GM12878 (cell line): ENCODE results near the gene HEATR1. TPM values are rescaled to one million over a fixed set of nuclear protein-coding genes. Genes with fewer than 3 reads are reported as not detected.

Experiments
- ATAC-seq: fragments of 200-7000 bp; cut with Tn5 transposase; 3 replicates; pipeline ENCODE4 v1.9.1; 2020; ENCODE audit warnings: mild to moderate bottlenecking, moderate library complexity
- BruUV-seq: library from RNA; stranded (reverse); fragments of 400-500 nt; replicated peaks from 2 replicates; lab custom pipeline; 2021; lab: Mats Ljungman, UMichigan
- CTCF ChIA-PET: fragments of 300-600 bp; sonication (Branson Sonifier 250); formaldehyde crosslinking; extraction: SDS; loops from one replicate; lab custom pipeline; 2021; ENCODE audit warnings: inconsistent platforms; lab: Yijun Ruan, JAX
- POLR2A ChIA-PET: fragments of 350-600 bp; formaldehyde crosslinking; extraction: SDS; loops from one replicate; lab custom pipeline; 2021; ENCODE audit warnings: inconsistent platforms; lab: Charles Lee
- RAD21 ChIA-PET: fragments of 300-600 bp; sonication (Branson Sonifier 250); formaldehyde crosslinking; loops from one replicate; lab custom pipeline; 2023; ENCODE audit warnings: antibody characterized with exemption; ENCODE audit not compliant: unreplicated experiment; lab: Charles Lee
- SMC1A ChIA-PET: fragments of 300-600 bp; sonication (Branson Sonifier 250); formaldehyde crosslinking; loops from one replicate; lab custom pipeline; 2023; ENCODE audit not compliant: unreplicated experiment, uncharacterized antibody; lab: Charles Lee
- DNase-seq: peaks from one replicate; pipeline ENCODE4 v3.0.0-alpha.2; 2011; ENCODE audit warnings: low read depth, low spot score
- FAIRE-seq: peaks from 3 replicates; lab custom pipeline; 2011; peaks lifted over from hg19 to GRCh38; lab: Jason Lieb, UNC
- H2AFZ ChIP-seq: 2 replicates; pipeline ENCODE4 v1.6.0; 2011; ENCODE audit warnings: low read depth, low read length, control low read depth; ENCODE audit not compliant: control insufficient read depth
- H3K27ac ChIP-seq: 2 replicates; pipeline ENCODE4 v1.5.1; 2011; ENCODE audit warnings: control low read depth; ENCODE audit not compliant: control insufficient read depth, insufficient read depth
- H3K27me3 ChIP-seq, 2 experiments: replicated peaks in 1 of 2; 2 replicates each; pipeline versions ENCODE4 v1.6.0 to v1.6.1; 2011; ENCODE audit warnings: low read length in 1 of 2; ENCODE audit not compliant: control insufficient read depth in 2 of 2, insufficient read depth in 2 of 2
- H3K36me3 ChIP-seq, 2 experiments: 2 replicates each; pipeline ENCODE4 v1.5.1; 2011; ENCODE audit warnings: low read length in 1 of 2; ENCODE audit not compliant: control insufficient read depth in 2 of 2, insufficient read depth in 2 of 2
- H3K4me1 ChIP-seq: 2 replicates; pipeline ENCODE4 v1.6.1; 2011; ENCODE audit warnings: mild to moderate bottlenecking, low read length, moderate library complexity, mixed read lengths; ENCODE audit not compliant: control insufficient read depth, insufficient read depth
- H3K4me2 ChIP-seq: 2 replicates; pipeline ENCODE4 v1.6.0; 2011; ENCODE audit warnings: control low read depth; ENCODE audit not compliant: control insufficient read depth, insufficient read depth
- H3K4me3 ChIP-seq: fragments of 200-600 bp; sonication (generic); 2 replicates; pipeline ENCODE4 v1.5.1; 2016
- H3K79me2 ChIP-seq: 2 replicates; pipeline ENCODE4 v1.6.0; 2011; ENCODE audit warnings: low read length; ENCODE audit not compliant: control insufficient read depth, insufficient read depth
- H3K9ac ChIP-seq: 2 replicates; pipeline ENCODE4 v1.8.0; 2011; ENCODE audit warnings: low read length, control low read depth, mixed read lengths; ENCODE audit not compliant: control insufficient read depth, insufficient read depth
- H3K9me3 ChIP-seq: replicated peaks from 3 replicates; pipeline ENCODE4 v1.5.1; 2011; ENCODE audit warnings: mild to moderate bottlenecking, low read length; ENCODE audit not compliant: control insufficient read depth, insufficient read depth
- H4K20me1 ChIP-seq: 2 replicates; pipeline ENCODE4 v1.6.0; 2011; ENCODE audit not compliant: control insufficient read depth, insufficient read depth
- CREB1 ChIP-seq: IDR thresholded peaks from 2 replicates; pipeline ENCODE4 v1.6.1; 2012; ENCODE audit warnings: low read depth, mild to moderate bottlenecking, inconsistent platforms
- GATAD2B ChIP-seq: fragments of 450-650 bp; conservative IDR thresholded peaks from 2 replicates; pipeline ENCODE4 v1.6.1; 2017; ENCODE audit warnings: low read depth, mild to moderate bottlenecking, moderate library complexity
- HCFC1 ChIP-seq: fragments of 150-350 bp; IDR thresholded peaks from 2 replicates; pipeline ENCODE4 v1.6.1; 2014; ENCODE audit warnings: low read length
- MYB ChIP-seq: fragments of 150-350 bp; IDR thresholded peaks from 2 replicates; pipeline ENCODE4 v1.6.1; 2014; ENCODE audit warnings: mild to moderate bottlenecking, low read depth, low read length, borderline replicate concordance
- NR2C1 ChIP-seq: fragments of 450-650 bp; IDR thresholded peaks from 2 replicates; pipeline ENCODE4 v1.6.1; 2017; ENCODE audit warnings: antibody characterized with exemption, mild to moderate bottlenecking, moderate library complexity
- NR2F1 ChIP-seq: fragments of 450-650 bp; conservative IDR thresholded peaks from 2 replicates; pipeline ENCODE4 v1.6.1; 2017; ENCODE audit warnings: mild to moderate bottlenecking
- POLR2A ChIP-seq: IDR thresholded peaks from 2 replicates; pipeline ENCODE4 v1.6.1; 2011; ENCODE audit warnings: low read depth, mild to moderate bottlenecking, low read length
- POLR2AphosphoS2 ChIP-seq: IDR thresholded peaks from 2 replicates; pipeline ENCODE4 v1.6.1; 2011; ENCODE audit warnings: low read depth, mild to moderate bottlenecking, low read length, improper control_type of control experiment, moderate library complexity
- RUNX3 ChIP-seq: IDR thresholded peaks from 2 replicates; pipeline ENCODE4 v1.6.1; 2012; ENCODE audit warnings: low read length, inconsistent platforms
- TCF7 ChIP-seq: IDR thresholded peaks from 2 replicates; pipeline ENCODE4 v1.6.1; 2014; ENCODE audit warnings: antibody characterized with exemption, borderline replicate concordance
- ZBTB11 ChIP-seq: fragments of 450-650 bp; formaldehyde crosslinking; IDR thresholded peaks from 2 replicates; pipeline ENCODE4 v1.5.0; 2022; ENCODE audit warnings: mild to moderate bottlenecking, missing genetic modification characterization
- ZNF217 ChIP-seq: fragments of 450-650 bp; IDR thresholded peaks from 2 replicates; pipeline ENCODE4 v1.6.1; 2017; ENCODE audit warnings: antibody characterized with exemption, mild to moderate bottlenecking
- ZNF622 ChIP-seq: fragments of 450-650 bp; IDR thresholded peaks from 2 replicates; pipeline ENCODE4 v1.6.1; 2017; ENCODE audit warnings: mild to moderate bottlenecking, inconsistent platforms
- WGBS: methylation state at CpG from one replicate; pipeline ENCODE4 v1.1.6; 2016; ENCODE audit warnings: low lambda C conversion rate; ENCODE audit not compliant: insufficient replicate concordance, insufficient coverage; ENCODE audit errors: missing lambda C conversion rate; 5-methylcytosine and 5-hydroxymethylcytosine counted together
- in situ Hi-C: fragments of 300-500 bp; cut with MboI; formaldehyde crosslinking; loops from 9 replicates; pipeline ENCODE4 v1.14.3; 2018; ENCODE audit warnings: mixed read lengths
- intact Hi-C: fragments of 100-400 bp; cut with micrococcal nuclease; formaldehyde crosslinking; loops from one replicate; pipeline ENCODE4 v1.14.2; 2022; ENCODE audit not compliant: unreplicated experiment
- polyA plus RNA-seq, 11 experiments: library from polyadenylated mRNA; depleted of rRNA in 4 of 11; unstranded in 6 of 11; stranded (reverse) in 5 of 11; fragments of >200 nt; fragmentation: Nextera tagmentation in 4 of 11; fragmentation: Illumina TruSeq in 1 of 11; extraction: Ambion mirVana in 4 of 11; extraction: Trizol in 1 of 11; gene quantifications; 1 replicate in 1 of 11; 2 replicates in 10 of 11; pipeline versions ENCODE4 v1.2.1 to v1.2.3, GENCODE V29; 2011 to 2016; ENCODE audit warnings: inconsistent platforms in 2 of 11, missing spikeins in 2 of 11, low read depth in 1 of 11
- total RNA-seq, 4 experiments: library from RNA; depleted of rRNA in 3 of 4; stranded (reverse); fragments of >200 nt in 3 of 4; fragmentation: Illumina TruSeq in 1 of 4; extraction: Trizol in 1 of 4; gene quantifications; 2 replicates each; pipeline versions ENCODE4 v1.2.1 to v1.2.3, GENCODE V29; 2013 to 2021
- TF ChIP-seq, protein P1 (sequence below): IDR thresholded peaks from 2 replicates; pipeline ENCODE4 v1.6.1; 2011; ENCODE audit warnings: mild to moderate bottlenecking, low read depth, low read length, moderate library complexity; ENCODE audit not compliant: insufficient replicate concordance
- TF ChIP-seq, protein P2 (sequence below): IDR thresholded peaks from 2 replicates; pipeline ENCODE4 v1.6.1; 2012; ENCODE audit warnings: low read depth, low read length, improper control_type of control experiment

Gene HEATR1
- total and polyA plus RNA-seq, 10 of the 15 experiments (the other 5 are each of a cell fraction or from before 2014, with no cell fraction given): 8.6 to 72.3 (median 41.9) TPM

DNA sequence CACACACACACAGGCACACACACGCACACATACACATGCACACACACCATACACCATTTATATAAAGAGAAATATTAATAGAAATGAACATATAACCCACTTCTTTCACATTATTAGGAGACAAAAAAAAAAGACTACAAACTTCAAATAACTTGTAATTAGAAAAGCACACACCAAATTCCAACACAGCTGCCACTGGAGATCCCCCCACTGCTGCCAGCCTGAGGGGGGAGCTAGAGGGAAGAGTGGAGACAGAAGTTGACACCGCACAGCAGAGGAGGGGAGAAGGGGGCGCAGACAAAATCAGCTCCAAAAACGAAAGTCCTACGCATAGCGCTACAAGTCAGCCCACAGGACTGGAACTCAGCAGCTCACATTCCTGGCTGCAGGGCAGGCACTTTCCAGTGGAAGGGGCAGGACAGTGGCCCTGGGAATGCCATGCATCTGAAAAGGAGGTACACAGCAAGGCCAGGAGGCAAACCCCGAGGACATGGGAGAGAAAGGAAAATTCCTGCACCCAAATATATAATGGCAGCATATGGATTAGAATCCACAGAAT is 44.0 kb downstream of the HEATR1 start:
- no peaks in the 10 kb centered on the region for H3K4me1 ChIP-seq
- BruUV-seq: no TSS peak
- POLR2A ChIA-PET: no interaction called here
- no peaks in the 10 kb centered on the region for H3K9me3 ChIP-seq
- peaks cover 11 to 36% of the 10 kb centered on the region in 2 experiments; a peak in 3 of 4 replicates for H3K36me3 ChIP-seq
- RAD21 ChIA-PET: no interaction called here
- in situ Hi-C loops (no loop called here), intact Hi-C loops (no loop called here)
- no peaks in the 10 kb centered on the region for H3K27me3 ChIP-seq
- H3K9ac ChIP-seq: no peak overlapping the region
- H3K79me2 ChIP-seq: no peaks in the 10 kb centered on the region
- DNase-seq: no peak
- no peak for FAIRE-seq
- TF ChIP-seq, protein P1, sequence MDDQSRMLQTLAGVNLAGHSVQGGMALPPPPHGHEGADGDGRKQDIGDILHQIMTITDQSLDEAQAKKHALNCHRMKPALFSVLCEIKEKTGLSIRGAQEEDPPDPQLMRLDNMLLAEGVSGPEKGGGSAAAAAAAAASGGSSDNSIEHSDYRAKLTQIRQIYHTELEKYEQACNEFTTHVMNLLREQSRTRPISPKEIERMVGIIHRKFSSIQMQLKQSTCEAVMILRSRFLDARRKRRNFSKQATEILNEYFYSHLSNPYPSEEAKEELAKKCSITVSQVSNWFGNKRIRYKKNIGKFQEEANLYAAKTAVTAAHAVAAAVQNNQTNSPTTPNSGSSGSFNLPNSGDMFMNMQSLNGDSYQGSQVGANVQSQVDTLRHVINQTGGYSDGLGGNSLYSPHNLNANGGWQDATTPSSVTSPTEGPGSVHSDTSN: no peak
- H3K4me2 ChIP-seq: no peak overlapping the region
- H3K4me3 ChIP-seq: no peak overlapping the region
- H3K27ac ChIP-seq: no peak overlapping the region
- no peaks in the 10 kb centered on the region for H4K20me1 ChIP-seq
- 95% methylated on average over 7 of the region's 7 CpGs for WGBS
- CTCF ChIA-PET: no interaction called here
- SMC1A ChIA-PET: interaction anchor here (2.0 kb wide), 1 partner anchor 9 kb away, joined by 5 read pairs; no protein-coding TSS in a partner anchor
- H2AFZ ChIP-seq: no peak overlapping the region
- no peak for ATAC-seq

DNA sequence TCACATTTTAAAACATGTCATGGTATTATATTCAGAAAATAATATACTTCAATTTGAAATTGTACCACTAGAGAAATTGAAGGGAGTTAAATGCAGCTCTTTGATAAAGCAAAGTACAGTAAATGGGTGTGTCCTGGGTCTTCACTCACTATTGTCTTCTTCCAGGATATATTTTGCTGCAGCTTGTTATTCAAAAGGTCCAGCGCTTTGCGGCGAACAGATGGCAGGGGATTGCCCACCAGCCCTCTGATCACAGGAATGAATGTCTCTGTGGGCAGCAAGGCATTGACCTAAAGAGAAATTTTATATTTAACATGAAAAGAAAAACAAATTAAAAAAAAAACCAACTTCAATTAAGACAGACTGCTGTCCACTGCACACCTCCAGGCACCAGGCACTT is 45.5 kb downstream of the HEATR1 start:
- DNase-seq (no peak), FAIRE-seq (no peak), ATAC-seq (no peak)
- intact Hi-C loops: no loop called here
- Histone ChIP-seq H3K79me2 (no peaks in the 10 kb centered on the region), H3K27ac (no peak overlapping the region), H3K4me3 (no peak overlapping the region), H3K4me2 (no peak overlapping the region), H3K36me3 (peaks cover 7 to 40% of the 10 kb centered on the region in 2 experiments), H4K20me1 (no peaks in the 10 kb centered on the region), H3K9me3 (no peaks in the 10 kb centered on the region), H3K4me1 (no peaks in the 10 kb centered on the region), H3K9ac (no peak overlapping the region), H3K27me3 (no peaks in the 10 kb centered on the region), H2AFZ (no peak overlapping the region)
- CTCF ChIA-PET: interaction anchor here (1.2 to 1.5 kb wide), 2 partner anchors 9 to 10 kb away, joined by 3 to 5 read pairs; no protein-coding TSS in a partner anchor
- RAD21 ChIA-PET: no interaction called here
- in situ Hi-C loops: no loop called here
- POLR2A ChIA-PET: no interaction called here
- 100% methylated on average over 3 of the region's 3 CpGs for WGBS
- no TSS peak for BruUV-seq
- SMC1A ChIA-PET: interaction anchor here (0.5 to 2.0 kb wide), 3 partner anchors 10 to 39 kb away, joined by 3 to 5 read pairs (median 3); no protein-coding TSS in a partner anchor
- no peak for TF ChIP-seq POLR2A
- no peak for TF ChIP-seq ZBTB11 (CRISPR knock-in tag)
- TF ChIP-seq CREB1: no peak
- no peak for TF ChIP-seq TCF7
- no peak for TF ChIP-seq RUNX3
- TF ChIP-seq NR2F1: no peak
- no peak for TF ChIP-seq ZNF622
- TF ChIP-seq NR2C1: no peak
- TF ChIP-seq GATAD2B: no peak
- no peak for TF ChIP-seq MYB
- TF ChIP-seq, protein P2, sequence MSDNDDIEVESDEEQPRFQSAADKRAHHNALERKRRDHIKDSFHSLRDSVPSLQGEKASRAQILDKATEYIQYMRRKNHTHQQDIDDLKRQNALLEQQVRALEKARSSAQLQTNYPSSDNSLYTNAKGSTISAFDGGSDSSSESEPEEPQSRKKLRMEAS: no peak
- TF ChIP-seq HCFC1: no peak
- no peak for TF ChIP-seq POLR2AphosphoS2
- no peak for TF ChIP-seq ZNF217
